SK-N-SH (cell line): Measurements from ENCODE around the gene ZBTB16. TPM values are rescaled to one million over a fixed set of nuclear protein-coding genes. Genes with fewer than 3 reads are reported as not detected.
A peak's percentile ranks its signal among the peaks of the same experiment; 100 is the strongest.

Source experiments
- CTCF ChIA-PET: fragments of 300-600, 350-600 bp; formaldehyde crosslinking; extraction: SDS; loops from one replicate; lab custom pipeline; 2021; lab: Yijun Ruan, JAX
- POLR2A ChIA-PET: fragments of 350-600 bp; sonication (Branson Sonifier 250); formaldehyde crosslinking; extraction: SDS; loops from one replicate; lab custom pipeline; 2020; ENCODE audit warnings: antibody characterized with exemption, inconsistent platforms; lab: Yijun Ruan, JAX
- DNase-seq: peaks from one replicate; pipeline ENCODE4 v3.0.0; 2012
- H2AFZ ChIP-seq: fragments of 200-600 bp; sonication (generic); 2 replicates; pipeline ENCODE4 v1.8.1; 2016; ENCODE audit warnings: antibody characterized with exemption, mild to moderate bottlenecking, low read depth
- H3F3A ChIP-seq: fragments of 200-600 bp; sonication (generic); replicated peaks from 2 replicates; pipeline ENCODE3; 2016; ENCODE audit warnings: antibody characterized with exemption, mild to moderate bottlenecking; ENCODE audit not compliant: insufficient read depth
- H3K27ac ChIP-seq, 2 experiments: fragments of 200-500 bp in 1 of 2; fragments of 200-600 bp in 1 of 2; sonication (Bioruptor generic) in 1 of 2; sonication (generic), shearing (Covaris generic) in 1 of 2; 2 replicates each; pipeline versions ENCODE4 v1.5.1 to v1.6.1; 2014 to 2016; ENCODE audit warnings: low read depth in 2 of 2, inconsistent platforms in 1 of 2, low read length in 1 of 2, mild to moderate bottlenecking in 1 of 2, mixed read lengths in 1 of 2
- H3K27me3 ChIP-seq: fragments of 200-600 bp; sonication (generic), shearing (Covaris generic); 2 replicates; pipeline ENCODE4 v1.6.1; 2016; ENCODE audit warnings: mixed run types; ENCODE audit not compliant: insufficient read depth
- H3K36me3 ChIP-seq, 2 experiments: fragments of 200-500 bp in 1 of 2; fragments of 200-600 bp in 1 of 2; sonication (Bioruptor generic) in 1 of 2; sonication (generic) in 1 of 2; replicated peaks in 1 of 2; 2 replicates each; pipeline versions ENCODE3 to v1.5.1; 2014 to 2016; ENCODE audit warnings: low read length in 1 of 2, mild to moderate bottlenecking in 1 of 2; ENCODE audit not compliant: insufficient read depth in 2 of 2, control insufficient read depth in 1 of 2
- H3K4me1 ChIP-seq, 2 experiments: fragments of 200-500 bp in 1 of 2; fragments of 200-600 bp in 1 of 2; sonication (Bioruptor generic) in 1 of 2; sonication (generic), shearing (Covaris generic) in 1 of 2; 2 replicates each; pipeline versions ENCODE4 v1.5.1 to v1.6.1; 2014 to 2016; ENCODE audit warnings: low read depth in 1 of 2, low read length in 1 of 2, mixed run types in 1 of 2; ENCODE audit not compliant: insufficient read depth in 2 of 2, control insufficient read depth in 1 of 2
- H3K4me2 ChIP-seq: fragments of 200-600 bp; sonication (generic), shearing (Covaris generic); 2 replicates; pipeline ENCODE4 v1.6.1; 2017; ENCODE audit warnings: mixed run types
- H3K4me3 ChIP-seq, 2 experiments: fragments of 200-500 bp in 1 of 2; fragments of 200-600 bp in 1 of 2; sonication (Bioruptor generic) in 1 of 2; sonication (generic), shearing (Covaris generic) in 1 of 2; 2 replicates each; pipeline versions ENCODE4 v1.5.1 to v1.8.1; 2014 to 2016; ENCODE audit warnings: low read depth in 2 of 2, inconsistent platforms in 1 of 2, low read length in 1 of 2, mild to moderate bottlenecking in 1 of 2, mixed read lengths in 1 of 2, moderate library complexity in 1 of 2
- H3K79me2 ChIP-seq: fragments of 200-600 bp; sonication (generic); 2 replicates; pipeline ENCODE4 v1.8.1; 2017; ENCODE audit warnings: mild to moderate bottlenecking; ENCODE audit not compliant: insufficient read depth
- H3K9ac ChIP-seq: fragments of 200-600 bp; sonication (generic); 2 replicates; pipeline ENCODE4 v1.6.1; 2017; ENCODE audit warnings: mixed run types
- H3K9me2 ChIP-seq: fragments of 200-600 bp; sonication (generic); 2 replicates; pipeline ENCODE4 v1.6.1; 2017; ENCODE audit warnings: mixed run types
- H3K9me3 ChIP-seq: fragments of 200-600 bp; sonication (generic); 2 replicates; pipeline ENCODE4 v1.6.1; 2017; ENCODE audit warnings: mixed run types, mild to moderate bottlenecking, moderate library complexity
- H4K20me1 ChIP-seq: fragments of 200-600 bp; sonication (generic); 2 replicates; pipeline ENCODE4 v1.6.1; 2017; ENCODE audit warnings: mild to moderate bottlenecking, mixed run types; ENCODE audit not compliant: insufficient read depth
- CHD2 ChIP-seq: fragments of 150-350 bp; IDR thresholded peaks from 2 replicates; pipeline ENCODE4 v1.6.1; 2018; ENCODE audit warnings: low read length; ENCODE audit not compliant: partially characterized antibody
- EP300 ChIP-seq, 2 experiments: IDR thresholded peaks; 2 replicates each; pipeline versions ENCODE4 v1.4.0 to v1.6.1; 2012; ENCODE audit warnings: borderline replicate concordance in 1 of 2, low read depth in 1 of 2, low read length in 1 of 2
- EZH2phosphoT487 ChIP-seq: fragments of 200-600 bp; sonication (generic); IDR thresholded peaks from 2 replicates; pipeline ENCODE4 v1.6.1; 2017; ENCODE audit warnings: low read depth, mixed run types, mild to moderate bottlenecking, antibody characterized with exemption, moderate library complexity, borderline replicate concordance
- FOXJ3 ChIP-seq: sonication (generic); formaldehyde crosslinking; IDR thresholded peaks from 2 replicates; pipeline ENCODE4 v1.5.1; 2020; ENCODE audit warnings: mild to moderate bottlenecking, missing genetic modification reagents
- GABPA ChIP-seq: IDR thresholded peaks from 2 replicates; pipeline ENCODE4 v1.4.0; 2012; ENCODE audit warnings: low read depth, mild to moderate bottlenecking
- GATA2 ChIP-seq: sonication (generic); formaldehyde crosslinking; IDR thresholded peaks from 2 replicates; pipeline ENCODE4 v1.5.0; 2020; ENCODE audit warnings: mild to moderate bottlenecking, missing genetic modification reagents
- JUND ChIP-seq: IDR thresholded peaks from 2 replicates; pipeline ENCODE4 v1.4.0; 2012
- MEF2A ChIP-seq: IDR thresholded peaks from 2 replicates; pipeline ENCODE4 v1.4.0; 2012; ENCODE audit warnings: low read depth, borderline replicate concordance
- MXI1 ChIP-seq: IDR thresholded peaks from 2 replicates; pipeline ENCODE4 v1.6.1; 2012; ENCODE audit warnings: mild to moderate bottlenecking, low read depth, low read length, improper control_type of control experiment
- NRF1 ChIP-seq: IDR thresholded peaks from 2 replicates; pipeline ENCODE4 v1.6.1; 2012; ENCODE audit warnings: low read depth, mild to moderate bottlenecking, low read length
- PBX3 ChIP-seq: IDR thresholded peaks from 2 replicates; pipeline ENCODE4; 2012
- POLR2AphosphoS5 ChIP-seq: IDR thresholded peaks from 2 replicates; pipeline ENCODE4 v1.6.1; 2012; ENCODE audit warnings: low read depth, low read length
- RCOR1 ChIP-seq: fragments of 150-350 bp; IDR thresholded peaks from 2 replicates; pipeline ENCODE4 v1.6.1; 2017; ENCODE audit warnings: antibody characterized with exemption, low read length
- SIN3A ChIP-seq: IDR thresholded peaks from 2 replicates; pipeline ENCODE4 v1.6.1; 2012; ENCODE audit warnings: low read depth, mild to moderate bottlenecking, low read length, moderate library complexity, borderline replicate concordance
- TCF12 ChIP-seq: IDR thresholded peaks from 2 replicates; pipeline ENCODE4 v1.4.0; 2012
- USF2 ChIP-seq: fragments of 150-350 bp; IDR thresholded peaks from 2 replicates; pipeline ENCODE4 v1.6.1; 2017; ENCODE audit warnings: antibody characterized with exemption, low read length, low read depth, borderline replicate concordance
- WGBS: methylation state at CpG from one replicate; pipeline ENCODE4 v1.1.6; 2017; ENCODE audit warnings: low lambda C conversion rate; 5-methylcytosine and 5-hydroxymethylcytosine counted together
- polyA plus RNA-seq, 3 experiments: library from polyadenylated mRNA; depleted of rRNA; stranded (reverse); fragments of >200 nt; gene quantifications; 2 replicates each; pipeline ENCODE4 v1.2.3, GENCODE V29; 2012
- TF ChIP-seq, protein P1 (sequence below): IDR thresholded peaks from 2 replicates; pipeline ENCODE4 v1.4.0; 2012; ENCODE audit warnings: low read depth, borderline replicate concordance
- TF ChIP-seq, protein P2 (sequence below): fragments of 150-350 bp; IDR thresholded peaks from 2 replicates; pipeline ENCODE4 v1.6.1; 2016; ENCODE audit warnings: mild to moderate bottlenecking, low read depth, low read length
- TF ChIP-seq, protein P3 (sequence below): IDR thresholded peaks from 2 replicates; pipeline ENCODE4 v1.4.0; 2012; ENCODE audit warnings: low read depth, borderline replicate concordance
- TF ChIP-seq, protein P4 (sequence below): IDR thresholded peaks from 2 replicates; pipeline ENCODE4 v1.6.1; 2012; ENCODE audit warnings: mild to moderate bottlenecking, low read depth, low read length, moderate library complexity
- TF ChIP-seq, protein P5 (sequence below): IDR thresholded peaks from 2 replicates; pipeline ENCODE4 v1.4.0; 2012; ENCODE audit warnings: low read depth

Gene ZBTB16
- polyA plus RNA-seq, 1 of the 3 experiments (the other 2 are of a cell fraction) = not detected

DNA sequence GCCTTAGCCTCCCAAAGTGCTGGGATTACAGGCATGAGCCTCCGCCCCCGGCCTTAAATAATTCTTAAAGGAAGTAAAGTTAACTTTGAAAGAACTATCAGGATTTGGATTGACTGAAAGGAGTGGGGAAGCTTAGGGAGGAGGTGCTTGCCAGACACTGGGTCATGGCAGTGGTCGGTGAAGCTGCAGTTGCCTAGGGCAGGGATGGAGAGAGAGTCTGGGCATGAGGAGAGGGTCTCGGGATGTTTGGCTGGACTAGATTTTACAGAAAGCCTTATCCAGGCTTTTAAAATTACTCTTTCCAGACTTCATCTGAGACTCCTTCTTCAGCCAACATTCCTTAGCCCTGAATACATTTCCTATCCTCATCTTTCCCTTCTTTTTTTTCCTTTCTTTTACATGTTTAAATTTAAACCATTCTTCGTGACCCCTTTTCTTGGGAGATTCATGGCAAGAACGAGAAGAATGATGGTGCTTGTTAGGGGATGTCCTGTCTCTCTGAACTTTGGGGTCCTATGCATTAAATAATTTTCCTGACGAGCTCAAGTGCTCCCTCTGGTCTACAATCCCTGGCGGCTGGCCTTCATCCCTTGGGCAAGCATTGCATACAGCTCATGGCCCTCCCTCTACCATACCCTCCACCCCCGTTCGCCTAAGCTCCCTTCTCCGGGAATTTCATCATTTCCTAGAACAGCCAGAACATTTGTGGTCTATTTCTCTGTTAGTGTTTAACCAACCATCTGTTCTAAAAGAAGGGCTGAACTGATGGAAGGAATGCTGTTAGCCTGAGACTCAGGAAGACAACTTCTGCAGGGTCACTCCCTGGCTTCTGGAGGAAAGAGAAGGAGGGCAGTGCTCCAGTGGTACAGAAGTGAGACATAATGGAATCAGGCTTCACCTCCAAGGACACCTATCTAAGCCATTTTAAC is 236.4 kb downstream of the ZBTB16 start, which contains the start of gene NNMT:
NNMT (plus strand) TSS at position 724 of the 929 bp plus-strand sequence; CDS start at position 882, 158 bp downstream.
- Histone ChIP-seq H3K4me1 (peaks cover 2 to 9% of the 10 kb centered on the region in 2 experiments; a peak in 3 of 4 replicates), H4K20me1 (no peaks in the 10 kb centered on the region), H3F3A (peaks cover 49% of the 10 kb centered on the region), H3K36me3 (peaks cover 18 to 31% of the 10 kb centered on the region in 2 experiments), H3K9me2 (no peaks in the 10 kb centered on the region), H3K4me3 (peak within 1 kb of the TSS; percentile 56 to 64), H3K9me3 (peaks cover 11% of the 10 kb centered on the region; the same call in 1 of the 2 replicates), H3K79me2 (peaks cover 39% of the 10 kb centered on the region), H2AFZ (peak within 1 kb of the TSS; percentile 57; the same call in 1 of the 2 replicates), H3K4me2 (peak within 1 kb of the TSS; percentile 76), H3K9ac (peak within 1 kb of the TSS; percentile 85), H3K27ac (peak within 1 kb of the TSS; percentile 94 to 100), H3K27me3 (no peaks in the 10 kb centered on the region)
- WGBS = 30% methylated on average over 11 of the region's 11 CpGs
- DNase-seq = no peak
- POLR2A ChIA-PET = no interaction called here
- CTCF ChIA-PET = interaction anchor here (1.0 kb wide), 1 partner anchor 15 kb away, joined by 3 read pairs; no protein-coding TSS in a partner anchor
- TF ChIP-seq, protein P1, sequence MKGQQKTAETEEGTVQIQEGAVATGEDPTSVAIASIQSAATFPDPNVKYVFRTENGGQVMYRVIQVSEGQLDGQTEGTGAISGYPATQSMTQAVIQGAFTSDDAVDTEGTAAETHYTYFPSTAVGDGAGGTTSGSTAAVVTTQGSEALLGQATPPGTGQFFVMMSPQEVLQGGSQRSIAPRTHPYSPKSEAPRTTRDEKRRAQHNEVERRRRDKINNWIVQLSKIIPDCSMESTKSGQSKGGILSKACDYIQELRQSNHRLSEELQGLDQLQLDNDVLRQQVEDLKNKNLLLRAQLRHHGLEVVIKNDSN = no peak
- TF ChIP-seq EP300 (IDR thresholded peaks at IDR 0.05; ENCODE audit: borderline replicate concordance in 1 of 2, low read depth in 1 of 2, low read length in 1 of 2) = peak in 1 of 2 experiments; percentile 53; a peak in 1 of 4 replicates
- no peak for TF ChIP-seq USF2
- no peak for TF ChIP-seq CHD2
- no peak for TF ChIP-seq NRF1
- TF ChIP-seq, protein P2, sequence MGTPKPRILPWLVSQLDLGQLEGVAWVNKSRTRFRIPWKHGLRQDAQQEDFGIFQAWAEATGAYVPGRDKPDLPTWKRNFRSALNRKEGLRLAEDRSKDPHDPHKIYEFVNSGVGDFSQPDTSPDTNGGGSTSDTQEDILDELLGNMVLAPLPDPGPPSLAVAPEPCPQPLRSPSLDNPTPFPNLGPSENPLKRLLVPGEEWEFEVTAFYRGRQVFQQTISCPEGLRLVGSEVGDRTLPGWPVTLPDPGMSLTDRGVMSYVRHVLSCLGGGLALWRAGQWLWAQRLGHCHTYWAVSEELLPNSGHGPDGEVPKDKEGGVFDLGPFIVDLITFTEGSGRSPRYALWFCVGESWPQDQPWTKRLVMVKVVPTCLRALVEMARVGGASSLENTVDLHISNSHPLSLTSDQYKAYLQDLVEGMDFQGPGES = no peak
- TF ChIP-seq EZH2phosphoT487 = no peak
- TF ChIP-seq, protein P3, sequence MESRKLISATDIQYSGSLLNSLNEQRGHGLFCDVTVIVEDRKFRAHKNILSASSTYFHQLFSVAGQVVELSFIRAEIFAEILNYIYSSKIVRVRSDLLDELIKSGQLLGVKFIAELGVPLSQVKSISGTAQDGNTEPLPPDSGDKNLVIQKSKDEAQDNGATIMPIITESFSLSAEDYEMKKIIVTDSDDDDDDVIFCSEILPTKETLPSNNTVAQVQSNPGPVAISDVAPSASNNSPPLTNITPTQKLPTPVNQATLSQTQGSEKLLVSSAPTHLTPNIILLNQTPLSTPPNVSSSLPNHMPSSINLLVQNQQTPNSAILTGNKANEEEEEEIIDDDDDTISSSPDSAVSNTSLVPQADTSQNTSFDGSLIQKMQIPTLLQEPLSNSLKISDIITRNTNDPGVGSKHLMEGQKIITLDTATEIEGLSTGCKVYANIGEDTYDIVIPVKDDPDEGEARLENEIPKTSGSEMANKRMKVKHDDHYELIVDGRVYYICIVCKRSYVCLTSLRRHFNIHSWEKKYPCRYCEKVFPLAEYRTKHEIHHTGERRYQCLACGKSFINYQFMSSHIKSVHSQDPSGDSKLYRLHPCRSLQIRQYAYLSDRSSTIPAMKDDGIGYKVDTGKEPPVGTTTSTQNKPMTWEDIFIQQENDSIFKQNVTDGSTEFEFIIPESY = no peak
- no peak for TF ChIP-seq SIN3A
- no peak for TF ChIP-seq RCOR1
- peak; percentile 63 for TF ChIP-seq TCF12
- peak; percentile 79 for TF ChIP-seq POLR2AphosphoS5
- TF ChIP-seq PBX3 = no peak
- TF ChIP-seq, protein P4, sequence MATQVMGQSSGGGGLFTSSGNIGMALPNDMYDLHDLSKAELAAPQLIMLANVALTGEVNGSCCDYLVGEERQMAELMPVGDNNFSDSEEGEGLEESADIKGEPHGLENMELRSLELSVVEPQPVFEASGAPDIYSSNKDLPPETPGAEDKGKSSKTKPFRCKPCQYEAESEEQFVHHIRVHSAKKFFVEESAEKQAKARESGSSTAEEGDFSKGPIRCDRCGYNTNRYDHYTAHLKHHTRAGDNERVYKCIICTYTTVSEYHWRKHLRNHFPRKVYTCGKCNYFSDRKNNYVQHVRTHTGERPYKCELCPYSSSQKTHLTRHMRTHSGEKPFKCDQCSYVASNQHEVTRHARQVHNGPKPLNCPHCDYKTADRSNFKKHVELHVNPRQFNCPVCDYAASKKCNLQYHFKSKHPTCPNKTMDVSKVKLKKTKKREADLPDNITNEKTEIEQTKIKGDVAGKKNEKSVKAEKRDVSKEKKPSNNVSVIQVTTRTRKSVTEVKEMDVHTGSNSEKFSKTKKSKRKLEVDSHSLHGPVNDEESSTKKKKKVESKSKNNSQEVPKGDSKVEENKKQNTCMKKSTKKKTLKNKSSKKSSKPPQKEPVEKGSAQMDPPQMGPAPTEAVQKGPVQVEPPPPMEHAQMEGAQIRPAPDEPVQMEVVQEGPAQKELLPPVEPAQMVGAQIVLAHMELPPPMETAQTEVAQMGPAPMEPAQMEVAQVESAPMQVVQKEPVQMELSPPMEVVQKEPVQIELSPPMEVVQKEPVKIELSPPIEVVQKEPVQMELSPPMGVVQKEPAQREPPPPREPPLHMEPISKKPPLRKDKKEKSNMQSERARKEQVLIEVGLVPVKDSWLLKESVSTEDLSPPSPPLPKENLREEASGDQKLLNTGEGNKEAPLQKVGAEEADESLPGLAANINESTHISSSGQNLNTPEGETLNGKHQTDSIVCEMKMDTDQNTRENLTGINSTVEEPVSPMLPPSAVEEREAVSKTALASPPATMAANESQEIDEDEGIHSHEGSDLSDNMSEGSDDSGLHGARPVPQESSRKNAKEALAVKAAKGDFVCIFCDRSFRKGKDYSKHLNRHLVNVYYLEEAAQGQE = no peak
- TF ChIP-seq MEF2A = no peak
- no peak for TF ChIP-seq GABPA
- TF ChIP-seq MXI1 = no peak
- TF ChIP-seq, protein P5, sequence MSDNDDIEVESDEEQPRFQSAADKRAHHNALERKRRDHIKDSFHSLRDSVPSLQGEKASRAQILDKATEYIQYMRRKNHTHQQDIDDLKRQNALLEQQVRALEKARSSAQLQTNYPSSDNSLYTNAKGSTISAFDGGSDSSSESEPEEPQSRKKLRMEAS = peak; percentile 59
- TF ChIP-seq FOXJ3 (CRISPR knock-in tag) = no peak
- TF ChIP-seq JUND = peak; percentile 8; the same call in 1 of the 2 replicates
- no peak for TF ChIP-seq GATA2 (CRISPR knock-in tag)
